H9 (cell line): ENCODE measurements around the gene OGG1. TPM values are rescaled to one million over a fixed set of nuclear protein-coding genes. Genes with fewer than 3 reads are reported as not detected.
A peak's percentile ranks its signal among the peaks of the same experiment; 100 is the strongest.

Source experiments
- DNase-seq: peaks from one replicate; pipeline ENCODE4 v3.0.0-alpha.2; 2017
- H2AFZ ChIP-seq: one replicate; pipeline ENCODE4 v1.6.1; 2013; ENCODE audit warnings: mild to moderate bottlenecking, low read length, control low read depth, moderate library complexity
- H2AK5ac ChIP-seq: 2 replicates; pipeline ENCODE4 v1.6.1; 2013; ENCODE audit warnings: low read length, control low read depth, mixed read lengths; ENCODE audit not compliant: insufficient read length
- H2BK120ac ChIP-seq: one replicate; pipeline ENCODE4 v1.6.1; 2013; ENCODE audit warnings: low read depth, mild to moderate bottlenecking, low read length, control low read depth, inconsistent platforms; ENCODE audit not compliant: poor library complexity, severe bottlenecking
- H2BK12ac ChIP-seq: 2 replicates; pipeline ENCODE4 v1.6.1; 2013; ENCODE audit warnings: low read length, control low read depth, mixed read lengths, low read depth; ENCODE audit not compliant: insufficient read length
- H2BK15ac ChIP-seq: 2 replicates; pipeline ENCODE4 v1.6.1; 2013; ENCODE audit warnings: low read depth, low read length, control low read depth
- H2BK20ac ChIP-seq: one replicate; pipeline ENCODE4 v1.6.1; 2013; ENCODE audit warnings: low read depth, mild to moderate bottlenecking, low read length, control low read depth, inconsistent platforms; ENCODE audit not compliant: poor library complexity, severe bottlenecking
- H2BK5ac ChIP-seq: 2 replicates; pipeline ENCODE4 v1.6.1; 2013; ENCODE audit warnings: low read length, control low read depth, mixed read lengths; ENCODE audit not compliant: insufficient read length
- H3K14ac ChIP-seq: 2 replicates; pipeline ENCODE4 v1.6.1; 2013; ENCODE audit warnings: low read length, control low read depth; ENCODE audit not compliant: insufficient read depth
- H3K18ac ChIP-seq: 2 replicates; pipeline ENCODE4 v1.6.1; 2013; ENCODE audit warnings: low read depth, mild to moderate bottlenecking, mixed read lengths, low read length, control low read depth; ENCODE audit not compliant: insufficient read length
- H3K23ac ChIP-seq: 2 replicates; pipeline ENCODE4 v1.6.1; 2013; ENCODE audit warnings: low read length, control low read depth, mixed read lengths, low read depth; ENCODE audit not compliant: insufficient read length
- H3K23me2 ChIP-seq: 2 replicates; pipeline ENCODE4 v1.6.1; 2013; ENCODE audit warnings: low read depth, mild to moderate bottlenecking, mixed read lengths, low read length, control low read depth; ENCODE audit not compliant: insufficient read length, poor library complexity, severe bottlenecking
- H3K27ac ChIP-seq: 2 replicates; pipeline ENCODE4 v1.5.1; 2013; ENCODE audit warnings: low read length, control low read depth, mixed read lengths, low read depth; ENCODE audit not compliant: insufficient read length
- H3K27me3 ChIP-seq: 2 replicates; pipeline ENCODE4 v1.6.1; 2013; ENCODE audit warnings: low read length, control low read depth, inconsistent platforms; ENCODE audit not compliant: insufficient read depth
- H3K4ac ChIP-seq: 2 replicates; pipeline ENCODE4 v1.6.1; 2013; ENCODE audit warnings: low read depth, mild to moderate bottlenecking, control low read depth, inconsistent platforms, low read length, moderate library complexity
- H3K4me1 ChIP-seq: 2 replicates; pipeline ENCODE4 v1.6.1; 2013; ENCODE audit warnings: low read length, control low read depth, inconsistent platforms; ENCODE audit not compliant: insufficient read depth
- H3K4me2 ChIP-seq: 2 replicates; pipeline ENCODE4 v1.6.1; 2013; ENCODE audit warnings: low read length, control low read depth, mixed read lengths; ENCODE audit not compliant: insufficient read length, insufficient read depth
- H3K56ac ChIP-seq: 2 replicates; pipeline ENCODE4 v1.6.1; 2013; ENCODE audit warnings: low read depth, mild to moderate bottlenecking, mixed read lengths, low read length, control low read depth; ENCODE audit not compliant: insufficient read length
- H3K79me1 ChIP-seq: 2 replicates; pipeline ENCODE4 v1.6.1; 2013; ENCODE audit warnings: low read depth, mild to moderate bottlenecking, moderate library complexity, low read length, control low read depth, inconsistent platforms; ENCODE audit not compliant: insufficient read depth, poor library complexity, severe bottlenecking
- H3K79me2 ChIP-seq: 2 replicates; pipeline ENCODE4 v1.6.1; 2013; ENCODE audit warnings: low read length, control low read depth, inconsistent platforms; ENCODE audit not compliant: insufficient read depth
- H3K9ac ChIP-seq: 2 replicates; pipeline ENCODE4 v1.6.1; 2013; ENCODE audit warnings: low read length, control low read depth, mixed read lengths; ENCODE audit not compliant: insufficient read length; ENCODE audit errors: extremely low read depth
- H3K9me3 ChIP-seq: one replicate; pipeline ENCODE4 v1.6.1; 2013; ENCODE audit warnings: low read depth, low read length, inconsistent platforms; ENCODE audit not compliant: control insufficient read depth
- H3T11ph ChIP-seq: one replicate; pipeline ENCODE4 v1.6.1; 2013; ENCODE audit warnings: mild to moderate bottlenecking, low read length, control low read depth, inconsistent platforms
- H4K20me1 ChIP-seq: one replicate; pipeline ENCODE4 v1.6.1; 2013; ENCODE audit not compliant: control insufficient read depth, insufficient read length, insufficient read depth
- H4K5ac ChIP-seq: 2 replicates; pipeline ENCODE4 v1.6.1; 2013; ENCODE audit warnings: low read depth, mild to moderate bottlenecking, mixed read lengths, low read length, control low read depth; ENCODE audit not compliant: insufficient read length
- H4K8ac ChIP-seq: replicated peaks from 2 replicates; pipeline ENCODE4 v1.6.1; 2013; ENCODE audit warnings: low read length, control low read depth, mixed read lengths, low read depth; ENCODE audit not compliant: insufficient read length
- H4K91ac ChIP-seq: 2 replicates; pipeline ENCODE4 v1.6.1; 2013; ENCODE audit warnings: low read depth, mild to moderate bottlenecking, moderate library complexity, mixed read lengths, low read length, control low read depth; ENCODE audit not compliant: insufficient read length
- H3K27ac Mint-ChIP-seq, 3 experiments: 2 replicates in 2 of 3; 3 replicates in 1 of 3; pipeline ENCODE4 v1.8.0; 2020 to 2021; ENCODE audit warnings: mixed read lengths in 3 of 3, mild to moderate bottlenecking in 1 of 3, moderate library complexity in 1 of 3
- H3K27me3 Mint-ChIP-seq: 2 replicates; pipeline ENCODE4 v1.8.0; 2021; ENCODE audit warnings: low read depth, mild to moderate bottlenecking, moderate library complexity, mixed read lengths
- H3K36me3 Mint-ChIP-seq, 3 experiments: 2 replicates in 2 of 3; 3 replicates in 1 of 3; pipeline ENCODE4 v1.8.0; 2020 to 2021; ENCODE audit warnings: low read depth in 3 of 3, mixed read lengths in 3 of 3; ENCODE audit not compliant: insufficient read depth in 1 of 3
- H3K4me1 Mint-ChIP-seq, 2 experiments: 2 replicates each; pipeline ENCODE4 v1.8.0; 2020; ENCODE audit warnings: mixed read lengths in 2 of 2
- H3K4me3 Mint-ChIP-seq, 2 experiments: 2 replicates in 1 of 2; 3 replicates in 1 of 2; pipeline ENCODE4 v1.8.0; 2020 to 2021; ENCODE audit warnings: mild to moderate bottlenecking in 2 of 2, mixed read lengths in 2 of 2, moderate library complexity in 1 of 2
- H3K9me3 Mint-ChIP-seq, 2 experiments: 2 replicates in 1 of 2; 3 replicates in 1 of 2; pipeline ENCODE4 v1.8.0; 2020; ENCODE audit warnings: mild to moderate bottlenecking in 2 of 2, mixed read lengths in 2 of 2, moderate library complexity in 1 of 2
- CTCF ChIP-seq: fragments of 200-600 bp; sonication (generic); conservative IDR thresholded peaks from 3 replicates; pipeline ENCODE4 v1.8.0; 2021; ENCODE audit warnings: antibody characterized with exemption, mild to moderate bottlenecking
- WGBS: extraction: QIAGEN DNeasy Blood & Tissue Kit; methylation state at CpG from one replicate; pipeline ENCODE4 v1.1.7; 2013; ENCODE audit warnings: missing lambda C conversion rate, low lambda C conversion rate, mixed read lengths; ENCODE audit not compliant: insufficient read length; ENCODE audit errors: extremely low coverage; 5-methylcytosine and 5-hydroxymethylcytosine counted together
- total RNA-seq: library from RNA; stranded (reverse); gene quantifications from 2 replicates; pipeline ENCODE4 v1.2.1, GENCODE V29; 2021

Gene OGG1
- total RNA-seq, 1 experiment from 2014 or later: 43.4 TPM

- Histone ChIP-seq H3K23ac (no peak overlapping the region), H3K27ac (no peak overlapping the region), H2BK20ac (no peak overlapping the region), H3K4ac (no peak overlapping the region), H3K14ac (no peak overlapping the region), H2AK5ac (no peak overlapping the region), H4K20me1 (no peaks in the 10 kb centered on the region), H4K8ac (no peak overlapping the region), H2BK15ac (no peak overlapping the region), H2AFZ (no peak overlapping the region), H3K4me2 (no peak overlapping the region), H3K79me2 (no peaks in the 10 kb centered on the region), H3K23me2 (no peaks in the 10 kb centered on the region), H3K18ac (no peak overlapping the region), H3K4me1 (no peaks in the 10 kb centered on the region), H4K91ac (no peak overlapping the region), H2BK12ac (no peak overlapping the region), H2BK5ac (no peak overlapping the region), H3K9ac (no peak overlapping the region), H3T11ph (no peak overlapping the region), H3K56ac (no peak overlapping the region), H4K5ac (no peak overlapping the region), H3K27me3 (no peaks in the 10 kb centered on the region), H2BK120ac (no peak overlapping the region), H3K9me3 (no peaks in the 10 kb centered on the region), H3K79me1 (no peaks in the 10 kb centered on the region)
- Mint-ChIP-seq H3K9me3 (no peaks in the 10 kb centered on the region), H3K4me1 (peaks cover 7 to 8% of the 10 kb centered on the region in 2 experiments; a peak in 3 of 4 replicates), H3K27ac (no peak overlapping the region), H3K36me3 (peaks cover 20 to 70% (median 67%) of the 10 kb centered on the region in 3 experiments; a peak in 6 of 7 replicates), H3K4me3 (no peak overlapping the region), H3K27me3 (no peaks in the 10 kb centered on the region; the same call in 1 of the 2 replicates)
- TF ChIP-seq CTCF: peak; percentile 38; the same call in 2 of the 3 replicates
- WGBS: no CpG with 5 or more reads among the region's 3 CpGs
- DNase-seq: no peak
Observed at GRCh38 chr3:9782770-9783169, 33.0 kb downstream of the OGG1 start.
